ENCODE results near the gene ADIRF. TPM values are rescaled to one million over a fixed set of nuclear protein-coding genes. Genes with fewer than 3 reads are reported as not detected.

The ADIRF gene
- total and polyA plus RNA-seq, 9 of the 15 experiments (the other 6 are each of a cell fraction or from before 2014, with no cell fraction given), result 0.08 TPM; not detected in 8

- TF ChIP-seq CREB1 (IDR thresholded peaks at IDR 0.05), result no peak
- TF ChIP-seq CREB1 (CRISPR knock-in tag; IDR thresholded peaks at IDR 0.05), result peak; percentile 29; the same call in 1 of the 2 replicates
- TF ChIP-seq, protein P1, sequence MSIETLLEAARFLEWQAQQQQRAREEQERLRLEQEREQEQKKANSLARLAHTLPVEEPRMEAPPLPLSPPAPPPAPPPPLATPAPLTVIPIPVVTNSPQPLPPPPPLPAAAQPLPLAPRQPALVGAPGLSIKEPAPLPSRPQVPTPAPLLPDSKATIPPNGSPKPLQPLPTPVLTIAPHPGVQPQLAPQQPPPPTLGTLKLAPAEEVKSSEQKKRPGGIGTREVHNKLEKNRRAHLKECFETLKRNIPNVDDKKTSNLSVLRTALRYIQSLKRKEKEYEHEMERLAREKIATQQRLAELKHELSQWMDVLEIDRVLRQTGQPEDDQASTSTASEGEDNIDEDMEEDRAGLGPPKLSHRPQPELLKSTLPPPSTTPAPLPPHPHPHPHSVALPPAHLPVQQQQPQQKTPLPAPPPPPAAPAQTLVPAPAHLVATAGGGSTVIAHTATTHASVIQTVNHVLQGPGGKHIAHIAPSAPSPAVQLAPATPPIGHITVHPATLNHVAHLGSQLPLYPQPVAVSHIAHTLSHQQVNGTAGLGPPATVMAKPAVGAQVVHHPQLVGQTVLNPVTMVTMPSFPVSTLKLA (conservative IDR thresholded peaks at IDR 0.05), result peak; percentile 73 to 84
- TF ChIP-seq CTBP1 (IDR thresholded peaks at IDR 0.05; ENCODE audit: borderline replicate concordance), result peak; percentile 42
- no peak for TF ChIP-seq SIRT6 (IDR thresholded peaks at IDR 0.05; ENCODE audit: low read depth, low read length)
- TF ChIP-seq, protein P2, sequence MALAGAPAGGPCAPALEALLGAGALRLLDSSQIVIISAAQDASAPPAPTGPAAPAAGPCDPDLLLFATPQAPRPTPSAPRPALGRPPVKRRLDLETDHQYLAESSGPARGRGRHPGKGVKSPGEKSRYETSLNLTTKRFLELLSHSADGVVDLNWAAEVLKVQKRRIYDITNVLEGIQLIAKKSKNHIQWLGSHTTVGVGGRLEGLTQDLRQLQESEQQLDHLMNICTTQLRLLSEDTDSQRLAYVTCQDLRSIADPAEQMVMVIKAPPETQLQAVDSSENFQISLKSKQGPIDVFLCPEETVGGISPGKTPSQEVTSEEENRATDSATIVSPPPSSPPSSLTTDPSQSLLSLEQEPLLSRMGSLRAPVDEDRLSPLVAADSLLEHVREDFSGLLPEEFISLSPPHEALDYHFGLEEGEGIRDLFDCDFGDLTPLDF (CRISPR knock-in tag; IDR thresholded peaks at IDR 0.05), result no peak
- peak; percentile 65 for TF ChIP-seq NEUROD1 (IDR thresholded peaks at IDR 0.05; ENCODE audit: borderline replicate concordance, low read depth, low read length, partially characterized antibody)
- no peak for TF ChIP-seq NFE2L1 (tag; IDR thresholded peaks at IDR 0.05; ENCODE audit: borderline replicate concordance, low read depth)
- TF ChIP-seq, protein P3, sequence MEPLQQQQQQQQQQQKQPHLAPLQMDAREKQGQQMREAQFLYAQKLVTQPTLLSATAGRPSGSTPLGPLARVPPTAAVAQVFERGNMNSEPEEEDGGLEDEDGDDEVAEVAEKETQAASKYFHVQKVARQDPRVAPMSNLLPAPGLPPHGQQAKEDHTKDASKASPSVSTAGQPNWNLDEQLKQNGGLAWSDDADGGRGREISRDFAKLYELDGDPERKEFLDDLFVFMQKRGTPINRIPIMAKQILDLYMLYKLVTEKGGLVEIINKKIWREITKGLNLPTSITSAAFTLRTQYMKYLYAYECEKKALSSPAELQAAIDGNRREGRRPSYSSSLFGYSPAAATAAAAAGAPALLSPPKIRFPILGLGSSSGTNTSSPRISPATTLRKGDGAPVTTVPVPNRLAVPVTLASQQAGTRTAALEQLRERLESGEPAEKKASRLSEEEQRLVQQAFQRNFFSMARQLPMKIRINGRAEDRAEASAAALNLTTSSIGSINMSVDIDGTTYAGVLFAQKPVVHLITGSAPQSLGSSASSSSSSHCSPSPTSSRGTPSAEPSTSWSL (CRISPR knock-in tag; IDR thresholded peaks at IDR 0.05; ENCODE audit: borderline replicate concordance), result no peak
- TF ChIP-seq CREM (IDR thresholded peaks at IDR 0.05; ENCODE audit: low read depth), result 0 out of 2 replicates have a peak, but pooled peaks have one; percentile 33
- peak in 1 of 2 experiments; percentile 47; a peak in 1 of 4 replicates for TF ChIP-seq SIN3A (IDR thresholded peaks at IDR 0.05; ENCODE audit: borderline replicate concordance in 2 of 2, control insufficient read depth in 1 of 2, low read depth in 2 of 2, low read length in 2 of 2)
- TF ChIP-seq, protein P4, sequence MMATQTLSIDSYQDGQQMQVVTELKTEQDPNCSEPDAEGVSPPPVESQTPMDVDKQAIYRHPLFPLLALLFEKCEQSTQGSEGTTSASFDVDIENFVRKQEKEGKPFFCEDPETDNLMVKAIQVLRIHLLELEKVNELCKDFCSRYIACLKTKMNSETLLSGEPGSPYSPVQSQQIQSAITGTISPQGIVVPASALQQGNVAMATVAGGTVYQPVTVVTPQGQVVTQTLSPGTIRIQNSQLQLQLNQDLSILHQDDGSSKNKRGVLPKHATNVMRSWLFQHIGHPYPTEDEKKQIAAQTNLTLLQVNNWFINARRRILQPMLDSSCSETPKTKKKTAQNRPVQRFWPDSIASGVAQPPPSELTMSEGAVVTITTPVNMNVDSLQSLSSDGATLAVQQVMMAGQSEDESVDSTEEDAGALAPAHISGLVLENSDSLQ (IDR thresholded peaks at IDR 0.05), result peak; percentile 71
- peak; percentile 47; the same call in 1 of the 2 replicates for TF ChIP-seq MYNN (IDR thresholded peaks at IDR 0.05)
- no peak for TF ChIP-seq MYNN (CRISPR knock-in tag; IDR thresholded peaks at IDR 0.05)
- TF ChIP-seq UBTF (IDR thresholded peaks at IDR 0.05; ENCODE audit: borderline replicate concordance in 1 of 2, low read depth in 2 of 2, low read length in 2 of 2), result 0 out of 4 replicates have a peak, but pooled peaks of 1 of the 2 experiments have one; percentile 42
- peak; percentile 81 for TF ChIP-seq RB1 (IDR thresholded peaks at IDR 0.05; ENCODE audit: low read depth)
- peak in 1 of 2 experiments; percentile 43; a peak in 1 of 4 replicates for TF ChIP-seq FOXK2 (conservative IDR thresholded peaks at IDR 0.05 in 1 of 2, IDR thresholded peaks at IDR 0.05 in 1 of 2; ENCODE audit: low read depth in 2 of 2)
- no peak for TF ChIP-seq ZFPM2 (CRISPR knock-in tag; IDR thresholded peaks at IDR 0.05)
These were observed 8.0 kb upstream of the ADIRF start (continued) for GRCh38 chr10:86960003-86960862.

Data from K562 (cell line).